HG03280 (cell line): ENCODE results near the gene SPINK9.

Experiments used
- ATAC-seq: cut with Tn5 transposase; IDR thresholded peaks from one replicate; pipeline ENCODE4 v1.9.1; 2021; ENCODE audit warnings: mild to moderate bottlenecking, moderate library complexity; ENCODE audit not compliant: unreplicated experiment

Gene SPINK9

GRCh38 chr5:148364343-148364742, 29.0 kb downstream of the SPINK9 start:
- no peak for ATAC-seq

GRCh38 chr5:148368299-148368698, 32.9 kb downstream of the SPINK9 start:
- ATAC-seq = no peak

- no peak for ATAC-seq
Observed at GRCh38 chr5:148372166-148372725, 36.9 kb downstream of the SPINK9 start.

GRCh38 chr5:148372893-148373292, 37.5 kb downstream of the SPINK9 start:
- no peak for ATAC-seq

GRCh38 chr5:148374690-148375360, 39.5 kb downstream of the SPINK9 start:
- ATAC-seq = peak; percentile 83

- no peak for ATAC-seq
Observed at GRCh38 chr5:148376198-148376597, 40.8 kb downstream of the SPINK9 start.

- no peak for ATAC-seq
Observed at GRCh38 chr5:148378670-148379069, 43.3 kb downstream of the SPINK9 start.

GRCh38 chr5:148379340-148379739, 44.0 kb downstream of the SPINK9 start:
- no peak for ATAC-seq

- no peak for ATAC-seq
Observed at GRCh38 chr5:148381906-148382305, 46.5 kb downstream of the SPINK9 start.

- ATAC-seq = no peak
Observed at GRCh38 chr5:148382961-148383360, 47.6 kb downstream of the SPINK9 start.

GRCh38 chr5:148383564-148384379, 48.4 kb downstream of the SPINK9 start, which contains the start of gene FBXO38:
Gene FBXO38, plus strand, starts transcription at chr5:148383958. Its CDS starts 10,819 bp downstream, at chr5:148394777.
- ATAC-seq = peak; percentile 99

- peak; percentile 22 for ATAC-seq
Observed at GRCh38 chr5:148384380-148384737, 49.0 kb downstream of the SPINK9 start.

GRCh38 chr5:148385094-148385493, 49.7 kb downstream of the SPINK9 start:
- ATAC-seq = no peak

- ATAC-seq = no peak
Observed at GRCh38 chr5:148386041-148386440, 50.7 kb downstream of the SPINK9 start.

GRCh38 chr5:148387325-148387724, 52.0 kb downstream of the SPINK9 start:
- ATAC-seq = no peak

GRCh38 chr5:148388696-148389095, 53.3 kb downstream of the SPINK9 start:
- ATAC-seq = no peak
